ENCODE results near the gene CEBPE.

CEBPE gene

GRCh38 chr14:23162800-23163199, 43.7 kb upstream of the CEBPE start:
- DNase-seq (ENCODE audit: low read depth) = no peak
- no peak overlapping the region for H3K4me3 ChIP-seq (ENCODE audit: low read depth, low read length)
- in situ Hi-C loops (cut with HindIII; ENCODE audit: low sequenced_read_pairs) = no loop called here
- TF ChIP-seq CTCF (IDR thresholded peaks at IDR 0.05; ENCODE audit: low read depth, low read length, missing control alignments) = no peak

GRCh38 chr14:23162005-23162404, 43.0 kb upstream of the CEBPE start:
- in situ Hi-C loops (cut with HindIII; ENCODE audit: low sequenced_read_pairs) = no loop called here
- TF ChIP-seq CTCF (IDR thresholded peaks at IDR 0.05; ENCODE audit: low read depth, low read length, missing control alignments) = no peak
- no peak overlapping the region for H3K4me3 ChIP-seq (ENCODE audit: low read depth, low read length)
- no peak for DNase-seq (ENCODE audit: low read depth)

GRCh38 chr14:23160924-23161522, 42.0 kb upstream of the CEBPE start:
- no peak overlapping the region for H3K4me3 ChIP-seq (ENCODE audit: low read depth, low read length)
- in situ Hi-C loops (cut with HindIII; ENCODE audit: low sequenced_read_pairs) = no loop called here
- peak; percentile 79 for DNase-seq (ENCODE audit: low read depth)

GRCh38 chr14:23159532-23159931, 40.5 kb upstream of the CEBPE start:
- DNase-seq (ENCODE audit: low read depth) = no peak
- in situ Hi-C loops (cut with HindIII; ENCODE audit: low sequenced_read_pairs) = no loop called here

More at GRCh38 chr14:23160924-23161522, 42.0 kb upstream of the CEBPE start:
- TF ChIP-seq CTCF (IDR thresholded peaks at IDR 0.05; ENCODE audit: low read depth, low read length, missing control alignments) = no peak

GRCh38 chr14:23158779-23159178, 39.7 kb upstream of the CEBPE start:
- in situ Hi-C loops (cut with HindIII; ENCODE audit: low sequenced_read_pairs) = no loop called here

More at GRCh38 chr14:23159532-23159931, 40.5 kb upstream of the CEBPE start:
- no peak for TF ChIP-seq CTCF (IDR thresholded peaks at IDR 0.05; ENCODE audit: low read depth, low read length, missing control alignments)
- H3K4me3 ChIP-seq (ENCODE audit: low read depth, low read length) = no peak overlapping the region

GRCh38 chr14:23154964-23155587, 36.0 kb upstream of the CEBPE start:
- in situ Hi-C loops (cut with HindIII; ENCODE audit: low sequenced_read_pairs) = no loop called here

More at GRCh38 chr14:23158779-23159178, 39.7 kb upstream of the CEBPE start:
- no peak for TF ChIP-seq CTCF (IDR thresholded peaks at IDR 0.05; ENCODE audit: low read depth, low read length, missing control alignments)
- no peak overlapping the region for H3K4me3 ChIP-seq (ENCODE audit: low read depth, low read length)
- DNase-seq (ENCODE audit: low read depth) = no peak

More at GRCh38 chr14:23154964-23155587, 36.0 kb upstream of the CEBPE start:
- no peak for TF ChIP-seq CTCF (IDR thresholded peaks at IDR 0.05; ENCODE audit: low read depth, low read length, missing control alignments)
- H3K4me3 ChIP-seq (ENCODE audit: low read depth, low read length) = no peak overlapping the region
- DNase-seq (ENCODE audit: low read depth) = peak; percentile 77
